ENCODE results near the gene CCDC157. TPM values are rescaled to one million over a fixed set of nuclear protein-coding genes. Genes with fewer than 3 reads are reported as not detected.

Gene CCDC157
- total RNA-seq, 1 experiment from 2014 or later: 6.2 TPM

- TF ChIP-seq EZH2 (IDR thresholded peaks at IDR 0.05; ENCODE audit: low read depth) (no peak), CTCF (conservative IDR thresholded peaks at IDR 0.05) (no peak)
- no peaks in the 10 kb centered on the region for H3K27me3 ChIP-seq (ENCODE audit: insufficient read depth, low read depth)
- peaks cover 14% of the 10 kb centered on the region; the same call in 1 of the 2 replicates for H4K20me1 ChIP-seq (ENCODE audit: insufficient read depth)
- H2AFZ ChIP-seq: peak overlapping the region; percentile 91
- H3F3A ChIP-seq (ENCODE audit: insufficient read depth, low read depth): peaks cover 50% of the 10 kb centered on the region
- H3K79me2 ChIP-seq (ENCODE audit: low read depth): peaks cover 44% of the 10 kb centered on the region
- intact Hi-C loops (cut with micrococcal nuclease; ENCODE audit: unreplicated experiment): loop anchor here (2.0 kb wide), 1 partner anchor 27 kb away; no protein-coding TSS in a partner anchor
- no peak overlapping the region for H3K27ac ChIP-seq
- CTCF ChIA-PET: interaction anchor here (0.6 to 2.0 kb wide), 6 partner anchors 13 to 98 kb away, joined by 3 to 31 read pairs (median 6); partner anchors contain the start of gene CASTOR1
- peaks cover 7% of the 10 kb centered on the region; the same call in 1 of the 2 replicates for H3K36me3 ChIP-seq (ENCODE audit: low read depth)
- H3K4me2 ChIP-seq: peak overlapping the region; percentile 95
- no peaks in the 10 kb centered on the region for H3K9me3 ChIP-seq (ENCODE audit: insufficient read depth, low read depth)
- no TSS peak for BruUV-seq (replicated peaks)
- no peaks in the 10 kb centered on the region for H3K9me2 ChIP-seq (ENCODE audit: insufficient read depth)
- H3K4me1 ChIP-seq (replicated peaks; ENCODE audit: insufficient read depth): peaks cover 34% of the 10 kb centered on the region
- H3K4me3 ChIP-seq: peak overlapping the region; percentile 97
- POLR2A ChIA-PET (ENCODE audit: unreplicated experiment): interaction anchor here (0.5 to 1.6 kb wide), 3 partner anchors 28 to 309 kb away, joined by 3 to 13 read pairs (median 5); partner anchors contain the start of gene SLC35E4
- no peak for DNase-seq
These were observed 30.5 kb upstream of the CCDC157 start for GRCh38 chr22:30326255-30326705.

- H3K27ac ChIP-seq: peak within 1 kb of the TSS; percentile 53
- ChIA-PET CTCF (interaction anchor here (0.6 to 2.0 kb wide), 8 partner anchors 14 to 756 kb away, joined by 3 to 31 read pairs (median 4); partner anchors contain the start of gene CASTOR1), POLR2A (ENCODE audit: unreplicated experiment) (interaction anchor here (0.5 to 1.6 kb wide), 9 partner anchors 22 to 881 kb away, joined by 3 to 13 read pairs (median 5); partner anchors contain the start of genes CCDC157, SF3A1 and SLC35E4)
- intact Hi-C loops (cut with micrococcal nuclease; ENCODE audit: unreplicated experiment): loop anchor here (1.0 to 2.0 kb wide), 3 partner anchors 28 to 64 kb away; no protein-coding TSS in a partner anchor
- H3K4me3 ChIP-seq: peak within 1 kb of the TSS; percentile 97
- peaks cover 34% of the 10 kb centered on the region for H3K4me1 ChIP-seq (replicated peaks; ENCODE audit: insufficient read depth)
- peak within 1 kb of the TSS; percentile 91 for H2AFZ ChIP-seq
- H3K36me3 ChIP-seq (ENCODE audit: low read depth): peaks cover 7% of the 10 kb centered on the region; the same call in 1 of the 2 replicates
- TF ChIP-seq EZH2 (IDR thresholded peaks at IDR 0.05; ENCODE audit: low read depth) (no peak), CTCF (conservative IDR thresholded peaks at IDR 0.05) (no peak)
- peaks cover 14% of the 10 kb centered on the region; the same call in 1 of the 2 replicates for H4K20me1 ChIP-seq (ENCODE audit: insufficient read depth)
- no TSS peak for BruUV-seq (replicated peaks)
- DNase-seq: peak; percentile 90 to 94
- no peaks in the 10 kb centered on the region for H3K9me2 ChIP-seq (ENCODE audit: insufficient read depth)
- peaks cover 55% of the 10 kb centered on the region for H3F3A ChIP-seq (ENCODE audit: insufficient read depth, low read depth)
- peak within 1 kb of the TSS; percentile 95 for H3K4me2 ChIP-seq
- no peaks in the 10 kb centered on the region for H3K9me3 ChIP-seq (ENCODE audit: insufficient read depth, low read depth)
- H3K79me2 ChIP-seq (ENCODE audit: low read depth): peaks cover 38% of the 10 kb centered on the region
- H3K27me3 ChIP-seq (ENCODE audit: insufficient read depth, low read depth): no peaks in the 10 kb centered on the region
These were observed 30.0 kb upstream of the CCDC157 start, which contains the start of gene TBC1D10A for GRCh38 chr22:30326706-30327362. Gene TBC1D10A, minus strand, starts transcription at chr22:30326941. Its CDS starts 60 bp downstream, at chr22:30326881.

DNA sequence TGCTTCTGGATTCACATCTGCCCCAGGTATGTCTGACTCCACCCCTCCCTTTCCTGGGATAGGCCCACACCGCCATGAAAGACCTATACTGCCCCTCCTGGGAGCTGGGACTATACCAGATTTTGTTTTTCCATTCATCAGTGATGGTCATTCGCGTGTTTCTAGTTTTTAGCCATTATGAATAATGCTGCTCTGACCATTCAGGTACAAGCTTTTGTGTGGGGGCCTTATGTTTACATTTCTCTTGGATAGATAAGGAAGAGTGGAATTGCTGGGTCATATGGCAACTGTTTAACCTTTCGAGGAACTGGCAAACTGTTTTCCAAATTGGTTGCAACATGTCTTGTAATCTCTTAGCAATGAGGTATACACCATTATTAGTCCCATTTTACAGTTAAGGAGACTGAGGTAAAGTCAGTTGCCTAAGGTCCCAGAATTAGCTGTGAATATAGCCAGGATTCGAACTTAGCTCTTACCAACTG, 28.9 kb upstream of the CCDC157 start:
- BruUV-seq (replicated peaks): no TSS peak
- no peak for TF ChIP-seq EZH2 (IDR thresholded peaks at IDR 0.05; ENCODE audit: low read depth)
- peak; percentile 64 for TF ChIP-seq CTCF (conservative IDR thresholded peaks at IDR 0.05)
- no peak overlapping the region for H2AFZ ChIP-seq
- CTCF ChIA-PET: interaction anchor here (0.6 to 2.0 kb wide), 2 partner anchors 40 to 56 kb away, joined by 4 to 31 read pairs; partner anchors contain the start of gene CASTOR1
- no peaks in the 10 kb centered on the region for H3K27me3 ChIP-seq (ENCODE audit: insufficient read depth, low read depth)
- H3K27ac ChIP-seq: peak overlapping the region; percentile 53; the same call in 1 of the 2 replicates
- intact Hi-C loops (cut with micrococcal nuclease; ENCODE audit: unreplicated experiment): loop anchor here (1.0 to 2.0 kb wide), 3 partner anchors 29 to 65 kb away; no protein-coding TSS in a partner anchor
- H3K79me2 ChIP-seq (ENCODE audit: low read depth): peaks cover 34% of the 10 kb centered on the region
- no peaks in the 10 kb centered on the region for H3K9me3 ChIP-seq (ENCODE audit: insufficient read depth, low read depth)
- H3K4me1 ChIP-seq (replicated peaks; ENCODE audit: insufficient read depth): peaks cover 34% of the 10 kb centered on the region
- DNase-seq: peak; percentile 51 to 61
- H3K4me2 ChIP-seq: peak overlapping the region; percentile 85
- H3K36me3 ChIP-seq (ENCODE audit: low read depth): peaks cover 7% of the 10 kb centered on the region; the same call in 1 of the 2 replicates
- H3K4me3 ChIP-seq: peak overlapping the region; percentile 56; the same call in 1 of the 2 replicates
- POLR2A ChIA-PET (ENCODE audit: unreplicated experiment): interaction anchor here (1.6 kb wide), 1 partner anchor 30 kb away, joined by 13 read pairs; no protein-coding TSS in a partner anchor
- peaks cover 60% of the 10 kb centered on the region for H3F3A ChIP-seq (ENCODE audit: insufficient read depth, low read depth)
- H3K9me2 ChIP-seq (ENCODE audit: insufficient read depth): no peaks in the 10 kb centered on the region
- peaks cover 11% of the 10 kb centered on the region; the same call in 1 of the 2 replicates for H4K20me1 ChIP-seq (ENCODE audit: insufficient read depth)
